Psoas muscle (tissue), 8 donors: Measurements from ENCODE around the gene ELL. TPM values are rescaled to one million over a fixed set of nuclear protein-coding genes. Genes with fewer than 3 reads are reported as not detected.

Experiments
- ATAC-seq, 4 donors: fragments of 200-7000 bp; cut with Tn5 transposase; one replicate each; pipeline ENCODE4 v1.9.1; 2020; ENCODE audit warnings: moderate library complexity in 3 of 4, mild to moderate bottlenecking in 2 of 4
- DNase-seq, 2 donors: peaks; one replicate each; pipeline ENCODE4 v3.0.0-alpha.2; 2020
- H3K27ac ChIP-seq: fragments of 200-600 bp; one replicate; pipeline ENCODE4 v1.8.0; 2022
- H3K27me3 ChIP-seq, 3 donors: fragments of 200-600 bp in 1 of 3; one replicate each; pipeline versions ENCODE4 v1.6.1 to v1.8.0; 2013 to 2022; ENCODE audit warnings: low read length in 2 of 3, mild to moderate bottlenecking in 2 of 3, moderate library complexity in 1 of 3; ENCODE audit not compliant: insufficient read depth in 3 of 3
- H3K36me3 ChIP-seq, 2 donors: fragments of 200-600 bp in 1 of 2; one replicate each; pipeline versions ENCODE4 v1.6.1 to v1.8.0; 2013 to 2022; ENCODE audit warnings: low read depth in 1 of 2, mild to moderate bottlenecking in 1 of 2, moderate library complexity in 1 of 2; ENCODE audit not compliant: insufficient read depth in 1 of 2
- H3K4me1 ChIP-seq: fragments of 200-600 bp; one replicate; pipeline ENCODE4 v1.8.0; 2022
- H3K4me3 ChIP-seq: fragments of 200-600 bp; one replicate; pipeline ENCODE4 v1.8.0; 2022; ENCODE audit warnings: mild to moderate bottlenecking
- H3K9me3 ChIP-seq: fragments of 200-600 bp; one replicate; pipeline ENCODE4 v1.8.0; 2022
- CTCF ChIP-seq: fragments of 200-600 bp; IDR thresholded peaks from one replicate; pipeline ENCODE4 v1.8.0; 2022; ENCODE audit warnings: antibody characterized with exemption
- WGBS, 3 donors: extraction: QIAGEN DNeasy Blood & Tissue Kit; methylation state at CpG; one replicate each; pipeline versions ENCODE4 v1.1.6 to v1.1.7; 2013; 5-methylcytosine and 5-hydroxymethylcytosine counted together
- intact Hi-C, 2 donors: fragments of 100-400 bp; cut with DNase I; formaldehyde crosslinking; loops; one replicate each; pipeline versions ENCODE4 v1.11.0 to v1.14.2; 2022
- polyA plus RNA-seq, 3 donors: library from polyadenylated mRNA; stranded (reverse); fragments of 200-250 nt; gene quantifications; one replicate each; pipeline ENCODE4 v1.2.3, GENCODE V29; 2013
- total RNA-seq, 4 donors: library from RNA; stranded (reverse); fragmentation: NEBNext Ultra II Directional in 2 of 4; extraction: Animal tissue kit (Norgen Biotek cat#: 25700) in 2 of 4; gene quantifications; one replicate each; pipeline versions ENCODE4 v1.2.1 to v1.2.4, GENCODE V29; 2021 to 2023
- donor health status: healthy with polysubstance abuse.
- donor health status: DM: no; HTN: no; CAD: no; lungs with moderate emphysema.
- donor health status: Bipolar disorder and iron deficiency.
- donor health status: healthy.
- donor health status: DM: yes; HTN: yes; CAD: no.
- donor health status: DM: no; HTN: no; CAD: no.
- donor health status: DM: no; HTN: no; CAD: no.
- donor health status: DM: yes; HTN: yes; CAD: no.

The ELL gene
- total and polyA plus RNA-seq, 7 donors: 7.5 to 40.2 (median 17.5) TPM

GRCh38 chr19:18428787-18429674, 92.8 kb downstream of the ELL start:
- DNase-seq (peak; percentile 70 to 83), ATAC-seq (peak in 2 of 4 donors; percentile 11 to 12)
- 22 to 27% (median 23%) methylated on average over 38 to 77 of the region's 77 CpGs for WGBS, 3 donors
- peak overlapping the region; percentile 41 for H3K4me3 ChIP-seq
- H3K9me3 ChIP-seq: no peaks in the 10 kb centered on the region
- no peak overlapping the region for H3K27ac ChIP-seq
- H3K36me3 ChIP-seq: peaks cover 0 to 4% of the 10 kb centered on the region in 2 donors
- H3K27me3 ChIP-seq: peaks cover 0 to 5% (median 0%) of the 10 kb centered on the region in 3 donors
- intact Hi-C loops: no loop called here
- peaks cover 30% of the 10 kb centered on the region for H3K4me1 ChIP-seq
- TF ChIP-seq CTCF: no peak

GRCh38 chr19:18428173-18428786, 93.6 kb downstream of the ELL start:
- Histone ChIP-seq H3K36me3 (peaks cover 0 to 4% of the 10 kb centered on the region in 2 donors), H3K27me3 (peaks cover 0 to 4% (median 0%) of the 10 kb centered on the region in 3 donors), H3K4me1 (peaks cover 38% of the 10 kb centered on the region), H3K4me3 (no peak overlapping the region), H3K9me3 (no peaks in the 10 kb centered on the region), H3K27ac (no peak overlapping the region)
- WGBS, 3 donors: 82 to 92% (median 85%) methylated on average over 10 to 17 of the region's 17 CpGs
- TF ChIP-seq CTCF: no peak
- no peak for ATAC-seq
- intact Hi-C loops: no loop called here
- peak in 1 of 2 donors; percentile 50 for DNase-seq

DNA sequence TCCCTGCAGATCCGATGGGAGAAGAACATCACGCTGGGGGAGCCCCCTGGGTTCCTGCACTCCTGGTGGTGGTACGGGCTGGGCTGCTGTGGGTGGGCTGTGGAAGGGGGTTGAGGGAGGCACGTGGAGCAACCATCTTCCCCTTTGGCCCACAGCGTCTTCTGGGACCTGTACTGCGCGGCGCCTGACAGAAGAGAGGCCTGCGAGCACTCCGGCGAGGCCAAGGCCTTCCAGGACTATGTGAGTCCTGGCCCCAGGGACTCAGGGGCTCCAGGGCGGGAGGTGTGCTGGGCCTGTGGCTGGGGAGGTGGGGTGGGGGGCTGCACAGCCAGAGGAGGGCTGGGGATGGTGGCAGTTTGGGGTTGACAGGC, 94.1 kb downstream of the ELL start:
- DNase-seq (no peak), ATAC-seq (no peak)
- Histone ChIP-seq H3K27me3 (no peaks in the 10 kb centered on the region), H3K4me1 (peaks cover 43% of the 10 kb centered on the region), H3K4me3 (no peak overlapping the region), H3K27ac (no peak overlapping the region), H3K36me3 (peaks cover 0 to 4% of the 10 kb centered on the region in 2 donors), H3K9me3 (no peaks in the 10 kb centered on the region)
- intact Hi-C loops: no loop called here
- 83 to 85% (median 85%) methylated on average over 11 to 12 of the region's 12 CpGs for WGBS, 3 donors
- TF ChIP-seq CTCF: no peak

- no peak for TF ChIP-seq CTCF
- no peaks in the 10 kb centered on the region for H3K9me3 ChIP-seq
- no peak overlapping the region for H3K4me3 ChIP-seq
- H3K27ac ChIP-seq: no peak overlapping the region
- intact Hi-C loops: no loop called here
- DNase-seq: peak in 1 of 2 donors; percentile 57
- no peak for ATAC-seq
- no peaks in the 10 kb centered on the region for H3K27me3 ChIP-seq
- H3K36me3 ChIP-seq: peaks cover 0 to 4% of the 10 kb centered on the region in 2 donors
- H3K4me1 ChIP-seq: peaks cover 47% of the 10 kb centered on the region
- WGBS, 3 donors: 77 to 79% (median 78%) methylated on average over 16 of the region's 16 CpGs
Measured at GRCh38 chr19:18427080-18427742, 94.7 kb downstream of the ELL start.
